CD4-positive, alpha-beta T cell treated with Interleukin-1 beta for 1 hour (primary cell): ENCODE measurements around the gene RHBDD3.

Source experiments
- DNase-seq, 2 donors: peaks; one replicate each; pipeline ENCODE4 v3.0.0-alpha.2; 2020 to 2022

RHBDD3 gene

DNA sequence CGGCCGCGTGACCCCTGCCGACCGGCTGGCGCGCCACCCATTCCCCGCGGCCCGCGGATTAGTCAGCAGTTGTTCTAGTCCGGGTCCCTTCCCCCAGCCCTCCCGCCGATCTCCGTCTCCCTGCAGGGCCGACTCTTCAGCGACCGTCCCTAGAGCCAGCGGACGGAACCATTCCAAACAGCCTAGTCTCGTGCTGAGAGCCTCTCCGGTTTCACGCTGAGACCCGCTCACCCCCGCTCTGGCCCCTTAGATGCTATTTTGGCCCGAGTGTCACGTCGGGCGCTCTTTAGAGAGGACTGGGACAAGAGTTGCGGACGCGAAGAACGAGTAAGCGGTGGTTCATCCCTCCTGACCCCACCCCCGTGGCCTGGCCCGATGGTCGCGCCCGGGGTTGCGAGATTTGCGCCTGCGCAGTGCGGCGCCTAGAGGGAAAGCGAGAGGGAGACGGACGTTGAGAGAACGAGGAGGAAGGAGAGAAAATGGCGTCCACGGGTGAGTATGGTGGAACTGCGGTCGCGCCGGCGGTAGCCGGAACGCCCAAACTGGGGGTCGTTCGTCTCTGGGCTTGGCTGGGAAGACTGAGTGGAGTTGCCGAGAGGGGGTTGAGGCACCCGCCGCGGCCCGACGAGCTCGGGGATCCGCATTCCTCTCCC is at the start of gene RHBDD3, which contains the start of gene EWSR1:
Gene RHBDD3, minus strand, starts transcription at position 124 of the 653 bp plus-strand sequence. CDS start 2,355 bp downstream, outside the sequence.
Gene EWSR1, plus strand, starts transcription at position 411 of the 653 bp plus-strand sequence. Its CDS starts 69 bp downstream, at position 480.
- DNase-seq, result peak; percentile 94 to 98

DNA sequence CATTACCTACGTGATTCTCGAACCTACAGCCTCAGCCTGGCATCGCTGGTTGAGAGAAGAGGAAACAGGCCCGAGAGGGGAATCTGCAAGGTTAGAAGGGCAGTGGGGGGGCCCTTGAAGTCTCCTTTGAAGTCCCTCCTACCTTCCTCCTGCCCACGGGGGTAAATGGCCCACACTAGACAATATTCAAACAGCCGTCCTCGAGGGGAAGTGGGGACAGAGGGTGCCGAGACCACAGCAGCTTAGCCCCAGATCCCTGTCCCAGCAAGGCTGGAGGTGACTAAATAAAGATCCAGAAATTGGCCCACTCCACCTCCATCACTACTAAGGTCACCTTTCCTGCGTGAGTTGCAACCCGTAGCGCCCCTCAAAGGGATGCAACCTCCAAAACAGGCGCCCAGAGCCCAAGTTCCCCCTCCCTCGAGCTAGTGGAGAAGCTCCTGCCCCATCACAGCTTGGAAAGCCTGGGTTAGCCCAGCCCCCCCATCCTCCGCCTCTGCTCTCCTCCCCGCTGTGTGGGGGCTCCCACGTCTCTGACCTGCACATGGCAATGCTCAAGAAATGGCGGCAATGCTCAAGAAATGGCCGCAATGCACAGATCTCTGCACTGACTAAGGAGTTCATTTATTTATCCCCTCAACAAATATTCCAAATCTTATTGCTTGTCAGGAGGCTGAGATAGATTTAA is 48.5 kb upstream of the RHBDD3 start:
- no peak for DNase-seq

DNA sequence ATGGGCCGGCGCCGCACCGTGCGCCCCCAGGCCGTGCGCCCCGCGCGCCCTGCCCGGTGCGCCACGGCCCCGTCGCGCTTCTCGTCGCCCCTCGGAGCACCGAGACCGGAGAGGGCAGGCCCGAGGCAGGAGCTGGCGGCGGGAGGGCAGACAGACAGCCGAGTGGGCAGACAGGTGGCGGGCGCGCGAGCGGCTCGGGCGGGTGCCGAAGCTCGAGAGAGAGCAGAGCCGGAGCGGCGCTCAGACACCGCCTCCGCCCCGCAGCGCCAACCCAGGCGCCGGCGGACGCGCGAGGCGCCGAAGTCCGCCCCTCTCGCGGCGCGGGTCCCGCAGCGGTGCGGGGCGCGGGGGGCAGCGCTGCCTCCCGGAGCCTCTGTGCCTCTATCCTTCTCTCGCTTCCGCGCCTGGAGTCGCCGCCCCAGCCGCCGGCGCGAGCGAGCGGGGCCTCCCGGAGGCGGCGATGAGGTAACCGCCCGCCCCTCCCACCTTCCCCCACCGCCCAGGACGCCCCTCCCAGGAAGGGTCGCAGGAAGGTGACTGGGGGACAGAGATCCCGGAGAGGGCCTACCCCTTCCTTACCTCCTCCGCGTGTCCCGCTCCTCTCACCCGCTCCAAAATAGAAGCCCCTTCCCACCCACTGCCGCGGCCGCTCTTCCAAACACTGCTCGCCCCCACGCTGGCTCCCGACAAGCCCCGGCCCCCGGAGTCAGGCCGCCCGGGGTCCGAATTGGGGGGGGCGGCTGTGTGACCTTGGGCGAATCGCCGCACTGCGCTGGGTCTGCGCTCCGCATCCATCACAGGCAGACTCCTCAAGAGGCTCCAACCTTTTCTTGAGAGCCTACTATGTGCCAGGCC is 47.7 kb upstream of the RHBDD3 start, which contains the start of gene RASL10A:
Gene RASL10A, minus strand, starts transcription at position 412 of the 855 bp plus-strand sequence. CDS start 451 bp downstream, outside the sequence.
- DNase-seq, result no peak

DNA sequence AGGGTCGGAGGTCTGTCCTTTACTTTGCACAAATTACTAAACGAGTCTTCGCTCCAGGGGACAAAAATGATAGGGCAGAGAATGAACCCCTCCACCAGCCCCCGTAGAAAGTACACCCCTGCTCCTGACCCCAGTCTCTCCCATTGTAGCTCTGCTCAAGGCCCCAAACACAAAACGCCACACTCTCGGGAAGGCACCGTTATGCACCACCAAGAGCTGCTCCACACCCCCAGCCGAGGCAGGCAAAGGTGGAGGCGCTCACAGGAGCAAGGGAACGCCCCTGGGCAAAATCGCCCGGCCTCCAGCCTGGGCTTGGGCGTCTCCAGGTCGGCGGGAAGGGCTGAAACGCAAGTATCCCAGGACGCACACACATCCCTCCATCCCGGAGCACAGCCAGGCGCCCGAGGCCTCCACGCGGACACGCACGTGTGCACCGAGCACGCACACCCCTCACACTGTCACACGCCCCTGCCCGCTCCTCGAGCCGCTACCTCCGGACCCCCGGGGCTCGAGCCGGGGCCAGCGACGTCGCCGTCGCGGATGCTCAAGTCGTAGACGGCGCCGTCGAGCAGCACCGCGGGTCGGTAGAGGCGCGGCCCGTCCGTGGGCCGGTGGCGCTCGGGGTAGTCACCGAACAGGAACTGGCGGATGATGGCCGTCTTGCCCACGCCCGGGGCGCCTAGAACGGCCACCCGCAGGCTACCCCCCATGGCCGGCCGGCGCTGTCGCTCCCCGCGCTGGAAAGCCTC is 46.9 kb upstream of the RHBDD3 start:
- no peak for DNase-seq

DNA sequence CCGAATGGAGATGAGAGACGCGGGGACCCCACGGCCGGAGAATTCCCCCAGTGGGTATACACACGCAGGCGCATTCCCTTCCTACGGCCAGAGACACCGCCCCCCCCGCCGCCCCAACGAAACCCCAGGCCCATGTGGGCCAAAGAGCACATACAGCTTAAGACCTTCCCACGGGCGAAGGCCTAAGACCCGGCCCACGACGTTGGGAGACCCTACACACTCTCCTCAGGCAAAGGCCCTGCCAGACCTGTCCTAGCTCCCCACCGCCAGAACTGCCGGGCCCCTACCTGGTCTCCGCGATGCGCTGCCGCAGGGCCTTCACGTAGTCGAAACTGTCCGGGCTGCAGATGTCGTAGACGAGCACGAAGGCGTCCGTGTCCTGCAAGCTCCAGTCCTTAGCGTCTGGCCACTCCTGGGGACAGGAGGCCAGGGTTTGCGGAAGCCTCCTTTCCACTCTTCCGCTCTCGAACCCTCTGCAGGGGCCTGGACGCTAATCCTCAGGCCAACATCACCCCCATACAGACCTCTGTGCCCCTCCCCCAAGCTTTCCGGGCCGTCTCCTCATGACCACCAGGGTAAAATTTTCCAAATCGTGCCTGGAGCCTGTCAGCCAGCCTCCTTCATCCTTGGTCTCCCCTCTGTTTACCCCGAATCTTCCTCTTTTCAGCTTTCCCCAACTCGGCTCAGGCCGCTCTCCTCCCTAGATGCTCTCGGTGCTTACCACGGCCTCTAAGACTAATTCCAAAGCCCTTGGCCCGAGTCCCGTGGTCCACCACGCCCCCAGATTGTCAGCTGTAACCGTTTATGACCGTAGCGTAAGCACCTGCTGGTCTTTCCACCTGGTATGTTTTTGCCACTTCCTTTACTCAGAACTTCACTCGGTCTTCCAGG is 46.0 kb upstream of the RHBDD3 start:
- no peak for DNase-seq

DNA sequence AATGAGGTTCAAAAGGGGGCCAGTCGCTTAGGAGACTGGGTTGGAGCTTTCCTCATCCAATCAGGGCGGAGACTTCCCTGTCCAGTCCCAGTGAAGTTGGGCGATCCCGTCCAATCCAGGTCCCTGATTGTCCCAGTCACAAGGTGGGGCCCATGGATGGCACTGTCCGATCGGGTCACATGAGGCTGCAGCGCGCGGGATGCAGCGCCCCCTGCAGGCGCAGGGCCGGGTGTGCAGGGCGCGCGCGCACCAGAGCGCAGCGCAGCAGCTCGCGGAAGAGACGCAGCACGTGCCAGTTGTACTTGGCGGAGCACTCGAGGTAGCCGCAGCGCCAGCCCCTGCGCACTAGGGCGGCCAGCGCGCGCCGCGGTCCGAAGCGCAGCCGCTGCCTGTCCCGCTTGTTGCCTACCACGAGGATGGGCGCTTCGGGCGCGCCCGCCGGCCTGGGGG is 45.4 kb upstream of the RHBDD3 start:
- peak in 1 of 2 donors; percentile 43 for DNase-seq

DNA sequence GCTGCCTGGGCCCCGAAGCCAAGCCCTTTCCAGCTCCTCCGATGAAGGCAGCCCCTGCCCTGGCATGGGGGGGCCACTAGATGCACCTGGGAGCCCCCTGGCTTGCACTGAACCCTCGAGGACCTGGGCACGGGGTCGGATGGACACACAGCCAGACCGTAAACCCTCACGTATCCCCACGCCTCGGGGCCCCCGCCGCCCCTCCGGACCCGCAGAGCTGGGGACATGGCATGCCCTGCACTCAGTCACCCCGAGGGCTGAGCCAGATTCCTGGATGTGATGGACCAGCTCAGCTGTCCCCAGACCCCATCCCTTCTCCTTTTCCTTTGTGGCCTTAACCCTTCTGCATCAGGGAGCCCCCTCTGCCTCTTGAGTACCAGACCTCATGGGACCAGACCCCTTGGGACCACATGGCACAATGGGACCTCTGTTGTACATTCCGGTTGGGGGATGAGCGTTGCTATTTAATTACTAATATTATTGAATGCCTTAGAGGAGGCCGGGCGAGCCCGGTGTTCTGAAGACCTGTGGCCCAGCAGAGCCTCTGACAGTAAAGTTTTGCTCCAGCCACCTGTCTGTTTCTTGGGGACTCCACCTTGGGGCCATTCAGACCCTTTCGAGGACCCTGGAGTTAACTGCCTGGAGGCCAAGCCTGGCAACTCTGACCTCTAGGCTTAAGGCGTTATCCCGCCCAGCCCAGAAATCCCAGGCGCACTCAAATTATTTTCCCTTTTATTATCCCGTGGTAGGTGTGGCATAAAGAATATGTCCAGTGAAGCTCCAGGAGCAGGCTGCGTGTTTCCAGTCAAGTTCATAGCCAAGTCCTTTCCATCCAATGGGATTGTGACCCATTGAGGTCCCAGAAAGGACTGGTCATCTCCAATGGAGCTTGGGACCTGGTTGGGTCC is 44.7 kb upstream of the RHBDD3 start:
- no peak for DNase-seq

DNA sequence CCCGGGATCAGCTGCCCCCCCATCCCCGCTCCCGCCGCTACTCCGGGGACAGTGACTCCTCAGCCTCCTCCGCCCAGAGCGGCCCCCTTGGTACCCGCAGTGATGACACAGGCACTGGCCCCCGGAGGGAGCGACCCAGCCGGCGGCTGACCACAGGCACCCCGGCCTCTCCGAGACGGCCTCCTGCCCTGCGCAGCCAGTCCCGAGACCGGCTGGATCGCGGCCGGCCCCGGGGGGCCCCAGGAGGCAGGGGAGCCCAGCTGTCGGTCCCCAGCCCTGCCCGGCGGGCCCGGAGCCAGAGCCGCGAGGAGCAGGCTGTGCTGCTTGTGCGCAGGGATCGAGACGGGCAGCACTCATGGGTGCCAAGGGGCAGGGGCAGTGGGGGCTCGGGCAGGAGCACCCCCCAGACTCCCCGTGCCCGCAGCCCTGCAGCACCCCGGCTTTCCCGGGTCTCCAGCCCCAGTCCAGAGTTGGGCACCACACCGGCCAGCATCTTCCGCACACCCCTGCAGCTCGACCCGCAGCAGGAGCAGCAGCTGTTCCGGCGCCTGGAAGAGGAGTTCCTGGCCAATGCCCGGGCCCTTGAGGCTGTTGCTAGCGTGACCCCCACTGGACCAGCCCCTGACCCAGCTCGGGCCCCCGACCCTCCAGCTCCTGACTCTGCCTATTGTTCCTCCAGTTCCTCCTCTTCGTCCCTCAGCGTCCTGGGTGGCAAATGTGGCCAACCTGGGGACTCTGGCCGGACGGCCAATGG is 43.9 kb upstream of the RHBDD3 start:
- no peak for DNase-seq

DNA sequence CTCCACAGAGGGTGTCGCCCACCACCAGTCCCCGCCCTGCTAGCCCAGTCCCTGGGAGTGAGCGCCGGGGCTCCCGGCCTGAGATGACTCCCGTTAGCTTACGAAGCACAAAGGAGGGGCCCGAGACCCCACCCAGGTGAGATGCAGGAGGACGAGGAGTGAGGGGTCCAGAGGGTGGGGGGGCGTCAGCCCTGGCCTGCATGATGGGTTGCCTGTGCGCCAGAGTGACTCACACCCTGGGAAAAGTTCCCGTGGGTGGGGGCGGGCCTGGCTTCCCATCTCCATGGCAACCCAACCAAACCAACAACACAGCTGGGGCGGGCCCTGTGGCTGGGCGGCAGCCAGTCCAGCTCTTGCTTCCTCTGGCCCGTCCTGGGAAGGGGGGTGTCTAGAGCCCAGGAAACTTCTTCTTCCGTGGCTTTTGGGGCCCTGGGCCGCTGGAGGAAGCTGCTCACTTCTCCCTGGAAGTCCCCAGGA is 43.1 kb upstream of the RHBDD3 start:
- peak; percentile 56 to 89 for DNase-seq

DNA sequence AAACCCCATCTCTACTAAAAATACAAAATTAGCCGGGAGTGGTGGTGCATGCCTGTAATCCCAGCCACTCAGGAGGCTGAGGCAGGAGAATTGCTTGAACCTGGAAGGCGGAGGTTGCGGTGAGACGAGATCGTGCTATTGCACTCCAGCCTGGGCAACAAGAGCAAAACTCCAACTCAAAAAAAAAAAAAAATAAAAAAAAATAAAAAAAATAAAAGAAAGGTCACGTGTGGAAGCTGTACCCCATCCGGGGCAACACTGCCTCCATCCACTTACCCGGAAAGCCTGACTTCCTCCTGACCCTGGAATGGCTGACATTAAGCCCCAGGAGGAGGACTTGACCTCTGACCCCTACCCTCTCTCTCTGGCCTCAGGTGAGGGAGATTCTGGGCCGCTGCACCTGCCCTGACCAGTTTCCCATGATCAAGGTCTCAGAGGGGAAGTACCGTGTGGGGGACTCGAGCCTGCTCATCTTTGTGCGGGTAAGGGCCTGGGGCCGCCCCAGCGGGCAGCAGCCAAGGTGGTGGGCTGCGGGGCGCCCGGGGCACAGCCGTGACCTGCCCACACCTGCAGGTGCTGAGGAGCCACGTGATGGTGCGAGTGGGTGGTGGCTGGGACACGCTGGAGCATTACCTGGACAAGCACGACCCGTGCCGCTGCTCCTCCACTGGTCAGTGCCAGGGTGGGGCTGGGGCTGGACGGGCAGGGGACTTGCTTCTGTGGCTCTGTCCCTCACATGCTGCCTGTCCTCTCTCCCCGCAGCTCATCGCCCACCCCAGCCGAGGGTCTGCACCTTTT is 42.5 kb upstream of the RHBDD3 start:
- no peak for DNase-seq

DNA sequence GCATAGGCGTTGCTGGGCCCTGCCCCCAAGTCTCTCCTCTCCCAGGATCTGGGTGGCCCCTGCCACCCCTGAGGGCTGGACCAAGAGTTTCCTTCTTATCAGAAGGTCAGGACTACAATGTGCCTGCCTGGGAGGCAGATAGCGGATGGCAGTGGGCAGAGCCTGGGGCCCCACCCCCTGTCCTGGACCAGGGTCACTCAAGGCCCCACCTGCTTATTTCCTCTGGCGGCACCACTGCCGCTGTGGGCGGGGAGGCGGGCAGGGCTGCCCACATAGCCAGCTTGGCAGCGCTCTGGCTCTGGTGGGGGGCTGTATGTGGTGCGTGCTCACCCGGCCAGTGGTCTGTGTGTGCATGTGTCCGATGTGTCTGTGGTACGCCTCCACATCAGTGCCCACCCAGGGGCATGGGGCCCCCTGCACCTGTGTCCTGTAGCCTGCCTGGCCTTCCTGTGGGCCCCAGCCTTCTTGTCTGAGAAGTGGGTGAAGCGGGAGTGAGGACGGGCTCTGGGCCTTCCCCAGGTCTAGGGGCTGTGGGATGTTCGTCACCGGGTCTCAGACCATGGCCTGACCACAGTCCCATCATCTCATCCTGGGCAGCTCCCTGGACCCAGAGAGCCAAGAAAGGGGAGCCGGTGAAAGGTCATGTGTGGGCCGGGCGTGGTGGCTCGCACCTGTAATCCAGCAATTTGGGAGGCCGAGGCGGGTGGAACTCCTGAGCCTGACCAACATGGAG is 41.7 kb upstream of the RHBDD3 start:
- DNase-seq, result no peak

DNA sequence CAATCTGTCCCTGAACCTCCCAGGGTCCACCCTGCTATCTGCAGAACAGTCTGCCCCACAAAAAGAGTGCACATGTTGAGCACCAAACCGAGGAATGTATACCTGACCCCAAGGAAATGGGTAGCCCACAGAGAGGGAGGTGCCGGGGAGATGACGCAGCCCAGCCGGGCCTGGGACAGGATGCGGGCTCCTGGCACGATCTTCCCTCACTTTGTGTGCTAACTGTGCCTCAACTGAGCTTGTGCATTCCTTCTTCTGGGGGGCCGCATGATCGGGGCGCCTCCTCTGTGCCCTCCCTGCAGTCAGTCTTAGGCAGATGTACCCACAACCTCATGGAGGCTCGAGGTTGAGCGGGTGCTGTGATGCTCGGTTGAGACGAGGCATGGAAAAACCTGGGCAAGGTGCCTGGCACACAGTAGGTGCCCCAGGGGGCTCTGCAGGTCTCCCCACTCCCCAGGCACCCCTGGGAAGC is 41.0 kb upstream of the RHBDD3 start:
- DNase-seq, result peak in 1 of 2 donors; percentile 25

DNA sequence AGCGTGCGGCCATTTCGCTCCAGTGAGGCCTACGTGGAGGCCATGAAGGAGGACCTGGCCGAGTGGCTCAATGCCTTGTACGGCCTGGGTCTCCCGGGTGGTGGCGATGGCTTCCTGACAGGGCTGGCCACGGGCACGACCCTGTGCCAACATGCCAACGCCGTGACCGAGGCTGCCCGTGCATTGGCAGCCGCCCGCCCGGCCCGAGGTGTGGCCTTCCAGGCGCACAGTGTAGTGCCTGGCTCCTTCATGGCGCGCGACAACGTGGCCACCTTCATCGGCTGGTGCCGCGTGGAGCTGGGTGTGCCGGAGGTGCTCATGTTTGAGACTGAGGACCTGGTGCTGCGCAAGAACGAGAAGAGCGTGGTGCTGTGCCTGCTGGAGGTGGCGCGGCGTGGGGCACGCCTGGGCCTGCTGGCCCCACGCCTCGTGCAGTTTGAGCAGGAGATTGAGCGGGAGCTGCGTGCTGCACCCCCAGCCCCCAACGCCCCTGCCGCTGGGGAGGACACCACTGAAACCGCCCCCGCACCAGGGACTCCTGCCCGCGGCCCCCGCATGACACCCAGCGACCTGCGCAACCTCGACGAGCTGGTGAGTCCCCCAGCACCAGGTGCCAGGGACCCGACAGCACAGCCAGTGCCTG is 40.5 kb upstream of the RHBDD3 start:
- DNase-seq, result no peak

DNA sequence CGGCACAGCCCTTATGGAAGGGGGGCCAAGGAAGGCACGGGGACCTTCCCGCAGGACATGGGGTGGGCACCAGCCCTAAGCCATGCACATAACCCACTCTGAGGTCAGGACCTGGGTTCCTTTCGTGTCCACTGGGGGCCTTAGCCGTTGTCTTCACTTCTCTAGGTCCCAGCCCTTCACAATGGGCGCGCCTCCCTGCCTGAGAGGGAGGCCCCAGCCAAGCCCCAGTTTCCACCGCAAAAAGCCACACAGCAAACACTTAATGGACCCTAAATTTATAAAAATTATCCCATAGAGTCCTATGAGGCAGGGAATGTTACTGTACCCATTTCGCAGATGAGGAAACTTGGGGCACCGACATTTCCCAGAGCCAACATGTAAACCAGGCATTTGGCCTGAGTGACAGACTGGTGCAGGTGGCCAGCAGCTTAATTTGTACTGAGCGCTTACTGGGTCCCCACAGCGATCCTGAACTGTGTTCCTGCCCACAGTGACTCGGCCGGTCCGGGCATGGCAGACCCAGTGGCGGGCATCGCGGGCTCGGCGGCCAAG is 39.9 kb upstream of the RHBDD3 start:
- no peak for DNase-seq

DNA sequence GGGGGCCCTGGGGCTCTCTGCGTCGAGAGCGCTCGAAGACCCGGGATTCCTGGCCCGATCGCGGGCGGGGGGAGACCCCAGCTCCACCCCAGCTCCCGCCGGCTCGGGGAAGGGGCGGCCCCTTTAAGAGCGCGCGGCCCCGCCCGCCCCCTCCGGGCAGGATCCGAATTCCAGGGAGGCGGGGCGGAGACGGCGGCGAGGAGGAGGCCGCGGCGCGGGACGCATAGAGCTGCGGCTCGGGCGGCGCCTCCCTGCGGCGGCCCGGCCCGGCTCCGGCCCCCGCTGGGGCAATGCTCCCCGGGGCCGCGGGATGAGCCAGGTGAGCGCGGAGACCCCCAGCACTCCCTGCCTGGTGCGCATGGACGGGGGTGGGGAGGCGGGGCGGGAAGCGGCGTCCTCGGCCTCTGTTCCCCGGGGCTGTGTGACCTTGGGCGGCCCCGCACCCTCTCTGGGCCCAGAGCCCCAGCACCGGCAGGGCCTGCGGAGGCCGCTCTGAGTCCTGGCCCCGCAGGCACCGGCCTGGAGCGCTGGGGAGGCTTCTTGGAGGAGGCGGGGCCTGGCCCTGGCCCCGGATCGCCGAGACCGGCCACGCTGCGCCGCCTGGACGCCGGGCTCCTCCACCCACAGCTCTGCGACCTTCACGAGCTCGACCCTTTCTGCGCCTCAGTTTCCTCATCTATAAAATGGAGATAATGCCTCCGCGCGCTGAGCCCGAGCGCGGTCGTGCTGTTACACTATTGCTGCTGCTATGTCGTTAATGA is 39.2 kb upstream of the RHBDD3 start:
- peak; percentile 20 to 25 for DNase-seq
